Stomach (tissue), 4 donors: Measurements from ENCODE around the gene MUC5AC.

Source experiments
- EP300 ChIP-seq: sonication (generic); formaldehyde crosslinking; IDR thresholded peaks from one replicate; pipeline ENCODE4 v1.6.1; 2017; ENCODE audit warnings: antibody characterized with exemption
- POLR2A ChIP-seq, 4 donors: fragments of 450-650 bp; IDR thresholded peaks; one replicate each; pipeline ENCODE4 v1.6.1; 2016; ENCODE audit warnings: antibody characterized with exemption in 4 of 4, control low read depth in 2 of 4, mild to moderate bottlenecking in 1 of 4, moderate library complexity in 1 of 4
- POLR2AphosphoS5 ChIP-seq, 3 donors: sonication (generic); formaldehyde crosslinking; IDR thresholded peaks; one replicate each; pipeline ENCODE4 v1.6.1; 2016; ENCODE audit warnings: antibody characterized with exemption in 3 of 3
- TF ChIP-seq, protein P1 (sequence below), 7 experiments: fragments of 450-650 bp in 4 of 7; fragments of 200-600 bp in 3 of 7; sonication (generic) in 3 of 7; IDR thresholded peaks; one replicate each; pipeline ENCODE4 v1.5.1; 2016 to 2019; ENCODE audit warnings: antibody characterized with exemption in 7 of 7, control low read depth in 2 of 7, mild to moderate bottlenecking in 1 of 7

DNA sequence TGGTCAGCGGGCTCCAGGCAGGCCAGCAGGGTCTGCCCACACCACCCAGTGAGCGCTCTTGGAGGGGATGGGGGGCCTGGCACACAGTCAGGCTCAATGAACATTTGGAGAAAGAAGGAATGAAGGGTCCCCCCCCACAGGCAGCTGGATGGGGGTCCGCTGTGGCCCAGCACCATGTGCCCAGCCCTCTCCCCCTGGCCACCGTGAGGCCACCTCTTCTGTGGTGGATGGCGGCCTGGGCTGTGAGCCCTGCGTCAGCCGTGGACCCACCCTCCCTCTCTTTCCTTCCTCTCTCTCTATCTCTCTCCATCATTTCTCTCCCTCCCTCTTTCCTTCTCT, 35.1 kb upstream of the MUC5AC start:
- TF ChIP-seq, protein P1, sequence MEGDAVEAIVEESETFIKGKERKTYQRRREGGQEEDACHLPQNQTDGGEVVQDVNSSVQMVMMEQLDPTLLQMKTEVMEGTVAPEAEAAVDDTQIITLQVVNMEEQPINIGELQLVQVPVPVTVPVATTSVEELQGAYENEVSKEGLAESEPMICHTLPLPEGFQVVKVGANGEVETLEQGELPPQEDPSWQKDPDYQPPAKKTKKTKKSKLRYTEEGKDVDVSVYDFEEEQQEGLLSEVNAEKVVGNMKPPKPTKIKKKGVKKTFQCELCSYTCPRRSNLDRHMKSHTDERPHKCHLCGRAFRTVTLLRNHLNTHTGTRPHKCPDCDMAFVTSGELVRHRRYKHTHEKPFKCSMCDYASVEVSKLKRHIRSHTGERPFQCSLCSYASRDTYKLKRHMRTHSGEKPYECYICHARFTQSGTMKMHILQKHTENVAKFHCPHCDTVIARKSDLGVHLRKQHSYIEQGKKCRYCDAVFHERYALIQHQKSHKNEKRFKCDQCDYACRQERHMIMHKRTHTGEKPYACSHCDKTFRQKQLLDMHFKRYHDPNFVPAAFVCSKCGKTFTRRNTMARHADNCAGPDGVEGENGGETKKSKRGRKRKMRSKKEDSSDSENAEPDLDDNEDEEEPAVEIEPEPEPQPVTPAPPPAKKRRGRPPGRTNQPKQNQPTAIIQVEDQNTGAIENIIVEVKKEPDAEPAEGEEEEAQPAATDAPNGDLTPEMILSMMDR (IDR thresholded peaks at IDR 0.05): no peak
- no peak for TF ChIP-seq POLR2A (IDR thresholded peaks at IDR 0.05)
- TF ChIP-seq POLR2AphosphoS5 (IDR thresholded peaks at IDR 0.05): no peak
- TF ChIP-seq EP300: no peak
